GM13976 (cell line): ENCODE data around the gene TDG.

Experiments used
- DNase-seq: peaks from one replicate; pipeline ENCODE4 v3.0.0; 2012; ENCODE audit warnings: low spot score
- in situ Hi-C: fragments of 300-500 bp; cut with MboI; formaldehyde crosslinking; loops from one replicate; pipeline ENCODE4 v1.12.0; 2022; ENCODE audit warnings: low sequenced_read_pairs, mixed read lengths, inconsistent platforms; ENCODE audit not compliant: unreplicated experiment
- TF ChIP-seq, protein P1 (sequence below): IDR thresholded peaks from 2 replicates; pipeline ENCODE4 v1.5.1; 2012; ENCODE audit warnings: borderline replicate concordance, mild to moderate bottlenecking; ENCODE audit not compliant: insufficient read depth; ENCODE audit errors: extremely low read depth, missing control alignments, control extremely low read depth

TDG gene

DNA sequence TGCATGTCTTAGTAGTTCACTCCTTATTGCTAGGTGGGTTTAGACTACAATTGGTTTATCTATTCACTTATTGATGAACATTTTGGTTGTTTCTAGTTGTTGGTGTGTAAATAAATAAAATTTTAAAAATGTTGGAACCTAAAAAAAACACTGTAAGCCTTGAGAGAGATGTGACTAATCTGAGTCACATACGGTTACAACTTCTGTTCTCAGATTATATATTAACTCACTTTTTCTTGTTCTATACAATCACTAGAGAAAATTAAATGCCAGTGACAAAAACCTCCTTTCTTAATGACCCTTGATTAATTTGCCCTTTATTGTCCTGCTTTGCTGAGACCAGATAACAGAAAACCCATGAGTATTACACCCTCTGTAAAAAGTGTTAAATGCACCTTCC lies 7.1 kb upstream of the TDG start:
- in situ Hi-C loops: no loop called here
- no peak for DNase-seq
- TF ChIP-seq, protein P1, sequence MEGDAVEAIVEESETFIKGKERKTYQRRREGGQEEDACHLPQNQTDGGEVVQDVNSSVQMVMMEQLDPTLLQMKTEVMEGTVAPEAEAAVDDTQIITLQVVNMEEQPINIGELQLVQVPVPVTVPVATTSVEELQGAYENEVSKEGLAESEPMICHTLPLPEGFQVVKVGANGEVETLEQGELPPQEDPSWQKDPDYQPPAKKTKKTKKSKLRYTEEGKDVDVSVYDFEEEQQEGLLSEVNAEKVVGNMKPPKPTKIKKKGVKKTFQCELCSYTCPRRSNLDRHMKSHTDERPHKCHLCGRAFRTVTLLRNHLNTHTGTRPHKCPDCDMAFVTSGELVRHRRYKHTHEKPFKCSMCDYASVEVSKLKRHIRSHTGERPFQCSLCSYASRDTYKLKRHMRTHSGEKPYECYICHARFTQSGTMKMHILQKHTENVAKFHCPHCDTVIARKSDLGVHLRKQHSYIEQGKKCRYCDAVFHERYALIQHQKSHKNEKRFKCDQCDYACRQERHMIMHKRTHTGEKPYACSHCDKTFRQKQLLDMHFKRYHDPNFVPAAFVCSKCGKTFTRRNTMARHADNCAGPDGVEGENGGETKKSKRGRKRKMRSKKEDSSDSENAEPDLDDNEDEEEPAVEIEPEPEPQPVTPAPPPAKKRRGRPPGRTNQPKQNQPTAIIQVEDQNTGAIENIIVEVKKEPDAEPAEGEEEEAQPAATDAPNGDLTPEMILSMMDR: no peak

DNA sequence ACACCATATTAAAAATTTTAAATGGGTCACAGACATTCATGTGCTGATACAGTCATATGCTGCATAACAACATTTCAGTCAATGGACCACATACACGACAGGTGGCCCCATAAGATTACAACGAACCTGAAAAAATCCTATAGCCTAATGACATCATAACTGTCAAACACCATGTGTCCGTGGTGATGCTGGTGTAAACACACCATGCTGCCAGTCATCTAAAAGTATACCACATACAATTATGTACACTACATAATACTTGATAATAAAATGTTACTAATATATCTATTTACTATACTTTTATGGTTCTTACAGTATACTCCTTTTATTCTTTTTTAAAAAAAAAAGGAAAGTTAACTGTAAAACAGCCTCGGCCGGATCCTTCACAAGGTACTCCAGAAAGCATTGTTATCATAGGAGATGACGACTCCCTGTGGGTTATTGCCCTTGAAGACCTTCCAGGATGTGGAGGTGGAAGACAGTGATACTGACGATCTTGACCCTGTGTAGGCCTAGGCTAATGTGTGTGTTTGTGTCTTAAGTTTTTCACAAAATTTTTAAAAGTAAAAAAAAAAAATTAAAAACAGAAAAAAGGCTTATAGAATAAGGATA lies 5.0 kb upstream of the TDG start:
- DNase-seq: no peak
- in situ Hi-C loops: no loop called here
- TF ChIP-seq, protein P1: no peak

DNA sequence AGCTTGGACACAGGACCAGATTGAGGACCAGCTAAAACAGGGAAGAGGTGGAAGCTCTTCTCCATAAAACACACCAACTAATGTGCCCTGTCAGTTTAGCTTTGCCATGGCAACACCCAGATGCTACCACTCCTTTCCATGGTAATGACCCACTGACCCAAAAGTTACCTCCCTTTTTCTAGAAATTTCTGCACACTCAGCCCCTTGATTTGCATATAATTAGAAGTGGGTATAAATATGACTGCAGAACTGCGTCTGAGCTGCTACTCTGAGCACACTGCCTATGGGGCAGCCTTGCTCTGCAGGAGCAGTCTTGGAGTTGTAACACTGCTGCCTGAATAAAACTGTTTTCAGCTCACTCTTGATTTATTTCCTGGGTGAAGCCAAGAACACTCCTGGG lies 3.2 kb upstream of the TDG start:
- TF ChIP-seq, protein P1: no peak
- no peak for DNase-seq
- in situ Hi-C loops: no loop called here

DNA sequence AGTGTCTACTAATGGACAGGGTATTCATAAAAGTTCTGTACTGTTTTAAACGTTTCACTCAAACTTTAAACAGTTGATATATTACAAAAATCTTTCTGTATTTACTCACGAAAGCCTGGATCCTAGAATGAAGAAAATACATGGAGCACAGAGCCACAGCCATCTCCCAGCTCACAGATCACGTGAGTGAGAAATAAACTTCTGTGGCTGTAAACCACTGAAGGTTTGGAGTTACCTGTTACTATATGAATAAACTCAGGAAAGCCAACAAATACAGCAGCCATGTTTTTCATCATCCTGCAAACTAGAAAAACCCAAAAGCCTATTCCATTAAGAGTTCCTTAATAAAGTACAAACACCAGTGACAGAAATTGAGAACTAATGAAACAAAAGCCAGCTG lies 867 bp upstream of the TDG start:
- DNase-seq: no peak

DNA sequence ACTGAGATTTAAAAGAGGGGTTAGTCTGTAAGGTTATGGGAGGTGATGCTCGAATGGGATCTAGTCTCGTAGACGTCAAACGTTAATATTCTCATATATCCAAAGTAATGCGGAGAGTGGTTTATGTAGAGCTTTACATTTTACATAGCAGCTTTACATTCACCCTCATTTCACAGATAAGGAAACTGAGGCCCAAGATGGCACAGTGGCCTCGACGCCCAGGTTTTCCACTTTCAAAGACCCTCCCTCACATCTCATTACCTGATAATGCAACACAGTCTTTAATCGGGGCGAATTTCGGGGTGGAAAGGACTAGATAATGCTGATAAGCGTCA lies 450 bp upstream of the TDG start:
- TF ChIP-seq, protein P1: no peak
- DNase-seq: no peak
- in situ Hi-C loops: no loop called here

More for the DNA sequence above, 867 bp upstream of the TDG start:
- in situ Hi-C loops: no loop called here
- TF ChIP-seq, protein P1: no peak

DNA sequence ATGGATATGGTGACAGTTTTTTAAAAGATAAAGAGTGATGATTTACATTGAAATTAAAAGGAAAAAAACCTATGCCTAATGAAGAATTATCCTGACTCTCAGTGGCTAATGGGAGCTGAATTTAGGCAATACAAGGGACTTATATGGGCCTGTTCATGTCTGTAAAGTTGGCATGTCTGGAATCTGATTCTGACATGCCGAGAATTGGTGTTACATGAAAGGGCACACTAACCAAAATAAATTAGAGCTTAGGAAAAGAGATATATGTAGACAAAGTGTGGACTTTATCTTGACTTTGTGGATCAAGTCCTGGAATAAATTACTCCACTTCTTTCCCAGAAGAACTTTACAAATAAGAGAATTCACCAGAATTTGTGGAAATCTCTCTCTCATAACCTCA lies 1.1 kb downstream of the TDG start:
- TF ChIP-seq, protein P1: no peak
- no peak for DNase-seq

DNA sequence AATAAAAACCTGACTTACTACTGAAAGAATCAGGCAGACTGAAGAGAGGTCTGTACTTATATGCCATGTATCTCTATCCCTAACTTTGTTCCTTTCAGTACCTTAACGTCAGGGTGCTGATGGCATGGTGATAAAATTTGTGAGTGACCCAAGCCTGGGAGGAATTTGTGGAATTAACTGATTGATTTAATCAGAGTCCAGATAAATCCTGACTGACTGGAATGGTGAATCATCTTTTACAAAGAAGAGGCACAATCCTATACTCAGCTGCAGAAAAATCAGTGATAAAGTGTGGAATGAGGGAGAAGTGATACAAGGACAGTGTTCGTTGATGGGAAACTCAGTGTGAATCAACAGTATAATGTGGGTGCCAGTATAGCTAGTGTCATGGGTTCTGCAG lies 3.7 kb downstream of the TDG start:
- TF ChIP-seq, protein P1: no peak
- in situ Hi-C loops: no loop called here
- DNase-seq: no peak

More for the DNA sequence above, 1.1 kb downstream of the TDG start:
- in situ Hi-C loops: no loop called here
